A549 (cell line): ENCODE data around the gene C2.

Experiments
- POLR2A ChIP-seq: IDR thresholded peaks from 2 replicates; pipeline ENCODE4 v1.6.1; 2012; ENCODE audit warnings: mild to moderate bottlenecking, low read length
- TF ChIP-seq, protein P1 (sequence below): fragments of >200 bp; sonication (Bioruptor Twin); formaldehyde crosslinking; IDR thresholded peaks from 3 replicates; pipeline ENCODE4 v1.5.1; 2016

- TF ChIP-seq, protein P1, sequence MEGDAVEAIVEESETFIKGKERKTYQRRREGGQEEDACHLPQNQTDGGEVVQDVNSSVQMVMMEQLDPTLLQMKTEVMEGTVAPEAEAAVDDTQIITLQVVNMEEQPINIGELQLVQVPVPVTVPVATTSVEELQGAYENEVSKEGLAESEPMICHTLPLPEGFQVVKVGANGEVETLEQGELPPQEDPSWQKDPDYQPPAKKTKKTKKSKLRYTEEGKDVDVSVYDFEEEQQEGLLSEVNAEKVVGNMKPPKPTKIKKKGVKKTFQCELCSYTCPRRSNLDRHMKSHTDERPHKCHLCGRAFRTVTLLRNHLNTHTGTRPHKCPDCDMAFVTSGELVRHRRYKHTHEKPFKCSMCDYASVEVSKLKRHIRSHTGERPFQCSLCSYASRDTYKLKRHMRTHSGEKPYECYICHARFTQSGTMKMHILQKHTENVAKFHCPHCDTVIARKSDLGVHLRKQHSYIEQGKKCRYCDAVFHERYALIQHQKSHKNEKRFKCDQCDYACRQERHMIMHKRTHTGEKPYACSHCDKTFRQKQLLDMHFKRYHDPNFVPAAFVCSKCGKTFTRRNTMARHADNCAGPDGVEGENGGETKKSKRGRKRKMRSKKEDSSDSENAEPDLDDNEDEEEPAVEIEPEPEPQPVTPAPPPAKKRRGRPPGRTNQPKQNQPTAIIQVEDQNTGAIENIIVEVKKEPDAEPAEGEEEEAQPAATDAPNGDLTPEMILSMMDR, result no peak
- TF ChIP-seq POLR2A, result no peak
Measured at GRCh38 chr6:31920811-31921210, 6.7 kb upstream of the C2 start.
